ENCODE results near the gene COL5A1.
"Not testable (repeated sequence)": the region's sequence is repeated elsewhere in the genome, so short reads cannot be mapped to it uniquely, and the experiment has no call there.

COL5A1 gene

DNA sequence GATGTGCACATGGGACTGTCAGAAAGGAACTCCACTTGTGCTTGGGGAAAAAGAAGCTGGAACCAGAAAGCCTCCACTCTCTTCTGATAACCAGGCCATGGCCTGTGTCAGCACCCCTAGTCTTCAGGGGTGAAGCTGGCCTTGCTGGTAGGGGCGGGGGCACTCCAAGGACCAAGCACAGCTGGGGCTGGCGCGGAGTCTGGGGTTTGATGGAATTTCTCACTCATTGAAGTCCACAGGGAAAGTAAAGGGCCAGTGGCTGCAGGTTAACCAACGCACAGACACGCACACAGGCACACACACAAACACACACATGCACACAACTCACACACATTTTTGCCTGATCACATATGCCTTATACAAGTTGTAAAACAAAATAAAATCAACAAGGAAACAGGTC, 1.6 kb upstream of the COL5A1 start:
- no peak overlapping the region for H3K4me3 ChIP-seq (ENCODE audit: low read depth, low read length)
- in situ Hi-C loops (cut with HindIII; ENCODE audit: low sequenced_read_pairs) = loop anchor here (5.0 kb wide), 2 partner anchors 58 to 198 kb away; no protein-coding TSS in a partner anchor
- TF ChIP-seq, protein P1, sequence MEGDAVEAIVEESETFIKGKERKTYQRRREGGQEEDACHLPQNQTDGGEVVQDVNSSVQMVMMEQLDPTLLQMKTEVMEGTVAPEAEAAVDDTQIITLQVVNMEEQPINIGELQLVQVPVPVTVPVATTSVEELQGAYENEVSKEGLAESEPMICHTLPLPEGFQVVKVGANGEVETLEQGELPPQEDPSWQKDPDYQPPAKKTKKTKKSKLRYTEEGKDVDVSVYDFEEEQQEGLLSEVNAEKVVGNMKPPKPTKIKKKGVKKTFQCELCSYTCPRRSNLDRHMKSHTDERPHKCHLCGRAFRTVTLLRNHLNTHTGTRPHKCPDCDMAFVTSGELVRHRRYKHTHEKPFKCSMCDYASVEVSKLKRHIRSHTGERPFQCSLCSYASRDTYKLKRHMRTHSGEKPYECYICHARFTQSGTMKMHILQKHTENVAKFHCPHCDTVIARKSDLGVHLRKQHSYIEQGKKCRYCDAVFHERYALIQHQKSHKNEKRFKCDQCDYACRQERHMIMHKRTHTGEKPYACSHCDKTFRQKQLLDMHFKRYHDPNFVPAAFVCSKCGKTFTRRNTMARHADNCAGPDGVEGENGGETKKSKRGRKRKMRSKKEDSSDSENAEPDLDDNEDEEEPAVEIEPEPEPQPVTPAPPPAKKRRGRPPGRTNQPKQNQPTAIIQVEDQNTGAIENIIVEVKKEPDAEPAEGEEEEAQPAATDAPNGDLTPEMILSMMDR (IDR thresholded peaks at IDR 0.05; ENCODE audit: low read depth, low read length, missing control alignments) = no peak
- no peak for DNase-seq (ENCODE audit: low read depth)

DNA sequence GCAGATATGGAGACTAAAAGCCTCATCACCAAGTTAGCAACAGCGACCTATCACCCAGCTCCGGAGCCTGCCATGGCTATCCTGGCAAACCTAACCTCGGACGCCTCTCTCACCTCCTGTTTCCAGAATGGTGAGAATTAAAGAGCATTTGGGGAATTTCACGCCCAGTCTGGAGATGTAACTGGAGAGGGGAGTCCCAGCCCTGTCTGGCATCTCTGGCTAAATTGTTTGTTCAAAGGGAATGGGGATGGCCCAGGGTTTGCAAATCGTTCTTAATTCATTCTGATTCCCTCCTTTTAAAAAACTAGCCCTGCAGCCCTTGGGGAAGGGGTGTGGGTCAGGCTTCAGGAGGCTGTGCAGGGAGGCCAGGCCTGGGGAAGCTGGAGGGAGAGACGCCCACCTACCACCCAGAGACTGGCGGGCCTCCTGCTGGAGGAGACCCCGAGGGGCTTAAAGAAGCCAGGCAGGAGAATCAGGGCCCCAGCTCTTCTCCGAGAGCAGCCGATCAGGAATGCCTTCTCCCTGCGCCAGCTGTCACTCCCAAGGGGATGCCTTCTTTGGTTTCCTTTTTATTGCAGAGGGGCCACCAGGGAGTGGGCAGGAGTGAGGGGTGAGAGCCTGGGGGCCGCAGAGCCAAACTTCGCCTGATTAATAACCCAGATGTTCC, 964 bp upstream of the COL5A1 start:
- in situ Hi-C loops (cut with HindIII; ENCODE audit: low sequenced_read_pairs) = no loop called here

DNA sequence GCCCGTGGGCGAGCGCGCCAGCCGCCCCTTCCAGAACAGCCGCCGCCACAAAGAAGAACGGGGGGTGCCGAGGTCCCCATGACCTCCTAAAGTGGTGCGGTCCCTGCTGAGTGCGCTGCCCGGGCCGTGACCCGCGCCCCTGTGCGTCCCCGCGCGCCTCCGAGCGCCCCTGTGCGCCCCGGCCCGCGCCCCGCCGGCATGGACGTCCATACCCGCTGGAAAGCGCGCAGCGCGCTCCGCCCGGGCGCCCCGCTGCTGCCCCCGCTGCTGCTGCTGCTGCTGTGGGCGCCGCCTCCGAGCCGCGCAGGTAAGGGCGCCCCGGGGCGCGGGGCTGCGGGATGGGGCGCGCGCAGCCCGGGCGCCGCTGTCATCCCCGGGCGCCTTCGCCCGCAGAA, 384 bp downstream of the COL5A1 start:
- in situ Hi-C loops (cut with HindIII; ENCODE audit: low sequenced_read_pairs) = no loop called here
- TF ChIP-seq, protein P1 (IDR thresholded peaks at IDR 0.05; ENCODE audit: low read depth, low read length, missing control alignments) = no peak
- H3K4me3 ChIP-seq (ENCODE audit: low read depth, low read length) = peak overlapping the region; percentile 67

More for the DNA sequence above, 964 bp upstream of the COL5A1 start:
- TF ChIP-seq, protein P1 (IDR thresholded peaks at IDR 0.05; ENCODE audit: low read depth, low read length, missing control alignments) = no peak
- no peak for DNase-seq (ENCODE audit: low read depth)
- peak overlapping the region; percentile 67 for H3K4me3 ChIP-seq (ENCODE audit: low read depth, low read length)

DNA sequence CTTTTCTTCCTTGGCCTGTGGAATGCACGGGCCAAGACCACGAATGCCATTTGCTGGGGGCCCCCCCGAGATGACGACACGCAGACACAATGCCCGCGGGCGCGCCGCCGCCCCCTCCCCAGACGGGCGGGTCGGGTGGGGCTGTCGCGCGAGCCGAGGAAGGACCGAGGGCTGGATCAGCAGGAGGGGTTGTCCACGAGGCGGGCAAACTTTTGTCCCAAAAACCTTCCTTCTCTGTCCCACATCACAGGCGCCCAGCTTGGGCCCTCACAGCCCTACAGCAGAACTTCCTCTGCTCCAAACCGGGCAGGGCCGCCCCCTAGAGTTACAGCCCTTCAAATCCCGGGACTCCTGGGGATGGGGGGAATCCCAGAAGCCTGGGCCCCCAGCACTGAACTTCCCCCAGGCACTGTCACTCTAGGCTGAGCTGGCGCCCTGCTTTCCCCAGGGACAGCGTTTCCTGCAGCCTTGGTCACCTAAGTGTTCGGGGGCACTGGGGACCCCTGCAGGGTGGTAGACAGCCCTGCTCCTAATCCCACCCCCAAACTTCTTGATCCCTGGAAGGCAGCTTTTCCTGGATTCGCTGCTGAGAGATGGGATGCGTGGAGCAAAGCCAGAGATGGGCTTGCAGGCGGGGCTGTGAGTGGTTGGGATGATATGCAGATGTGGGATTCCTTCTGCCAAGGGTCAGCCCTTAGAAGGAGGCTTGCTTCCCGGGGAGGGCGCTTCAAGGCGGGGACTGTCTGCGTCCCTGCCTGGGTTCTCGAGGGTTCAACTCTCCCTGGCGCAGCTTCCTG, 980 bp downstream of the COL5A1 start:
- H3K4me3 ChIP-seq (ENCODE audit: low read depth, low read length) = peak overlapping the region; percentile 67

More for the DNA sequence above, 384 bp downstream of the COL5A1 start:
- no peak for DNase-seq (ENCODE audit: low read depth)

DNA sequence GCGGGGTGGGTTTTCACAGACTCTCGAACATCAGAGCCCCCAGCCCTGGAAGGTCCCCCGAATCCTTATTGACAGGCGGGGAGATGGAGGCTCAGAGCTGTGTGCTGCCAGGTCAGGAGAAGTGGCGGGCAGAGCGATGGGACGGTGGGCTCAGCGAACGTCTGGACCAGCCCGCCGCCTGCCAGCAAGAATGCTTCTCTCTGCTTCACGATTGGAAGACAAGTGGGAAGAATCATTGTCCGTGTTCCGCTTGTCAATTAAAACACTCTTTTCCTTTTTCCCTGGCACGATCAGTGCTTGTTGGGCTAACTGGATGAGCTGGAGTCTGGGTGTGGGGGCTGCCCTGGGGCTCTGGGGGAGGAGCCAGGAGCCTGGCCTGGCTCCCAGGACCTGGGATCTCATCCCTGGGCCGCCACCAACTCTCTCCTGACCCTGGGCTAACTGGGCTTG, 1.6 kb downstream of the COL5A1 start:
- H3K4me3 ChIP-seq (ENCODE audit: low read depth, low read length) = peak overlapping the region; percentile 67
- no peak for DNase-seq (ENCODE audit: low read depth)
- in situ Hi-C loops (cut with HindIII; ENCODE audit: low sequenced_read_pairs) = no loop called here
- TF ChIP-seq, protein P1 (IDR thresholded peaks at IDR 0.05; ENCODE audit: low read depth, low read length, missing control alignments) = no peak

More for the DNA sequence above, 980 bp downstream of the COL5A1 start:
- in situ Hi-C loops (cut with HindIII; ENCODE audit: low sequenced_read_pairs) = no loop called here
- TF ChIP-seq, protein P1 (IDR thresholded peaks at IDR 0.05; ENCODE audit: low read depth, low read length, missing control alignments) = peak; percentile 51
- no peak for DNase-seq (ENCODE audit: low read depth)

DNA sequence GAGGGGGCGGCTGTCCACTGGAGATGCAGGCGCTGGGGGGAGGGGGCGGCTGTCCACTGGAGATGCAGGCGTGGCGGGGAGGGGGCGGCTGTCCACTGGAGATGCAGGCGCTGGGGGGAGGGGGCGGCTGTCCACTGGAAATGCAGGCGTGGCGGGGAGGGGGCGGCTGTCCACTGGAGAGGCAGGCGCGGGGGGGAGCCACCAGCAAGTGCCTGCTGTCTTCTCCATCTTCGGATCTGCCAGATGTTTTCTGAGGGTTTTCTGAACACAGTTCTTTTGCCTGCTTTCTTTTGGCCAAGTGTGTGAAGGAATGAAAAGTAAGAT, 2.8 kb downstream of the COL5A1 start:
- DNase-seq (ENCODE audit: low read depth); in situ Hi-C loops (cut with HindIII; ENCODE audit: low sequenced_read_pairs): not testable (repeated sequence)
- H3K4me3 ChIP-seq (ENCODE audit: low read depth, low read length) = peak overlapping the region; percentile 49

Data from astrocyte of the cerebellum (primary cell).